ENCODE results near the gene NASP. TPM values are rescaled to one million over a fixed set of nuclear protein-coding genes. Genes with fewer than 3 reads are reported as not detected.
A peak's percentile ranks its signal among the peaks of the same experiment; 100 is the strongest.

Gene NASP
- total RNA-seq, 2 experiments from 2014 or later: 210 to 373 TPM

DNA sequence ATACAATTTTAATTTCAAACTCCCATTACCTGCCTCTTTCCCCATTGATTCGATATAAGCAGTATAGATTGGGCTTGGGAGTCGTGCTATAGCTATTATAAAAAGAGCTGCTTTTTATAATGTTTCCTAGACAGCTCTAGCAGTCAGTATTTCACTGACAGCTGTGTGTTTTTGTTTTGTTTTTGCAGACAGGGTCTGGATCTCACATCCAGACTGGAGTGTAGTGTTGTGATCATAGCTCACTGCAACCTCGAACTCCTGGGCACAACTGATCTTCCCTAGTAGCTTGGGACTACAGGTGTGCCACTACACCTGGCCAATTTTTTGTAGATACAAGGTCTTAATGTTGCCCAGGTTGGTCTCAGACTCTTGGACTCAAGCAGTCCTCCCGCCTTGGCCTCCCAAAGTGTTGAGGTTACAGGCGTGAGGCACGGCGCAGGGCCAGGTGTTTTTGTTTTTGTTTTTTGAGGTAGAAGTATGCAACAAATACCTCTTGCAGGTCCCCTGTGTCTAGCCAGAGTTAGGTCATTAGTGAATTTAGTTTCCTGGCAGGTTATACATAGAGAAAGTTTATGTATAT lies 1.7 kb downstream of the NASP start:
- H3K79me2 ChIP-seq (ENCODE audit: insufficient read depth, low read depth, low read length): peaks cover 67% of the 10 kb centered on the region
- ChIA-PET CTCF (ENCODE audit: unreplicated experiment) (interaction anchor here (0.6 kb wide), 1 partner anchor 26 kb away, joined by 4 read pairs; no protein-coding TSS in a partner anchor), POLR2A (interaction anchor here (0.6 to 2.5 kb wide), 5 partner anchors 14 to 284 kb away, joined by 3 to 6 read pairs (median 4); partner anchors contain the start of genes MUTYH and TOE1)
- TF ChIP-seq, protein P1, sequence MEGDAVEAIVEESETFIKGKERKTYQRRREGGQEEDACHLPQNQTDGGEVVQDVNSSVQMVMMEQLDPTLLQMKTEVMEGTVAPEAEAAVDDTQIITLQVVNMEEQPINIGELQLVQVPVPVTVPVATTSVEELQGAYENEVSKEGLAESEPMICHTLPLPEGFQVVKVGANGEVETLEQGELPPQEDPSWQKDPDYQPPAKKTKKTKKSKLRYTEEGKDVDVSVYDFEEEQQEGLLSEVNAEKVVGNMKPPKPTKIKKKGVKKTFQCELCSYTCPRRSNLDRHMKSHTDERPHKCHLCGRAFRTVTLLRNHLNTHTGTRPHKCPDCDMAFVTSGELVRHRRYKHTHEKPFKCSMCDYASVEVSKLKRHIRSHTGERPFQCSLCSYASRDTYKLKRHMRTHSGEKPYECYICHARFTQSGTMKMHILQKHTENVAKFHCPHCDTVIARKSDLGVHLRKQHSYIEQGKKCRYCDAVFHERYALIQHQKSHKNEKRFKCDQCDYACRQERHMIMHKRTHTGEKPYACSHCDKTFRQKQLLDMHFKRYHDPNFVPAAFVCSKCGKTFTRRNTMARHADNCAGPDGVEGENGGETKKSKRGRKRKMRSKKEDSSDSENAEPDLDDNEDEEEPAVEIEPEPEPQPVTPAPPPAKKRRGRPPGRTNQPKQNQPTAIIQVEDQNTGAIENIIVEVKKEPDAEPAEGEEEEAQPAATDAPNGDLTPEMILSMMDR (conservative IDR thresholded peaks at IDR 0.05; ENCODE audit: low read length): no peak
- no peak for TF ChIP-seq EZH2phosphoT487 (IDR thresholded peaks at IDR 0.05; ENCODE audit: borderline replicate concordance, low read depth, low read length)
- no peaks in the 10 kb centered on the region for H3K9me3 ChIP-seq (ENCODE audit: low read length)
- H3K4me3 ChIP-seq (ENCODE audit: low read depth, low read length, poor library complexity, severe bottlenecking): peak overlapping the region; percentile 99
- peaks cover 30% of the 10 kb centered on the region for H4K20me1 ChIP-seq (ENCODE audit: insufficient read depth, low read length)
- peaks cover 58% of the 10 kb centered on the region for H3K36me3 ChIP-seq (ENCODE audit: insufficient read depth, low read length)
- H3K4me1 ChIP-seq (ENCODE audit: insufficient read depth, low read length, poor library complexity, severe bottlenecking): peaks cover 48% of the 10 kb centered on the region
- peak overlapping the region; percentile 97 for H3K4me2 ChIP-seq (ENCODE audit: low read length)
- intact Hi-C loops (cut with micrococcal nuclease; ENCODE audit: unreplicated experiment): no loop called here
- H3K9me2 ChIP-seq (ENCODE audit: insufficient read depth, low read length): no peaks in the 10 kb centered on the region
- H2AFZ ChIP-seq (ENCODE audit: low read length): no peak overlapping the region
- no peak overlapping the region for H3K27ac ChIP-seq (ENCODE audit: low read depth, low read length, poor library complexity, severe bottlenecking)
- BruUV-seq (replicated peaks): no TSS peak
- DNase-seq (ENCODE audit: low spot score): no peak

DNA sequence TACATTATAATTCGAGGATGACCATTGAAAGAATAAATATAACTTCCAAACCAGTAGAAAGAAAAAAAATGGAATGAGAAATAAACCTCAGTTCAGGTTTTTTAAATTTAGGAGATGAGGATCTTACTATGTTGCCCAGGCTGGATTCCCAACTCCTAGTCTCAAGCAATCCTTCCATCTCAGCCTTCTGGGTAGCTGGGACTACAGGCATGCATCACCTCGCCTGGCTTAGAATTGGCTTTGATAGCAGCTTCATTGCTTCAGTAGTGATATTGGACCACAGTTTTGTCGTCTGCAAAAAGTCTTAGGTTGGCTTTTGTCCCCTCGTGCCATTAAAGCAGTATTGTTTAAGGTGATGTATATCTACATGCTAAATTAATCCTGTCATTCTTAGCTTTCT lies 2.9 kb downstream of the NASP start:
- no peak overlapping the region for H3K27ac ChIP-seq (ENCODE audit: low read depth, low read length, poor library complexity, severe bottlenecking)
- H3K4me1 ChIP-seq (ENCODE audit: insufficient read depth, low read length, poor library complexity, severe bottlenecking): peaks cover 45% of the 10 kb centered on the region
- peak overlapping the region; percentile 99 for H3K4me3 ChIP-seq (ENCODE audit: low read depth, low read length, poor library complexity, severe bottlenecking)
- DNase-seq (ENCODE audit: low spot score): no peak
- H3K4me2 ChIP-seq (ENCODE audit: low read length): peak overlapping the region; percentile 97
- H4K20me1 ChIP-seq (ENCODE audit: insufficient read depth, low read length): peaks cover 30% of the 10 kb centered on the region
- no peaks in the 10 kb centered on the region for H3K9me3 ChIP-seq (ENCODE audit: low read length)
- no peak overlapping the region for H2AFZ ChIP-seq (ENCODE audit: low read length)
- H3K79me2 ChIP-seq (ENCODE audit: insufficient read depth, low read depth, low read length): peaks cover 79% of the 10 kb centered on the region
- no peaks in the 10 kb centered on the region for H3K9me2 ChIP-seq (ENCODE audit: insufficient read depth, low read length)
- POLR2A ChIA-PET: interaction anchor here (0.7 to 1.5 kb wide), 3 partner anchors 13 to 499 kb away, joined by 4 to 5 read pairs (median 4); partner anchors contain the start of genes MUTYH and TOE1
- CTCF ChIA-PET (ENCODE audit: unreplicated experiment): no interaction called here
- no TSS peak for BruUV-seq (replicated peaks)
- peaks cover 70% of the 10 kb centered on the region for H3K36me3 ChIP-seq (ENCODE audit: insufficient read depth, low read length)
- TF ChIP-seq, protein P1 (conservative IDR thresholded peaks at IDR 0.05; ENCODE audit: low read length): no peak
- TF ChIP-seq EZH2phosphoT487 (IDR thresholded peaks at IDR 0.05; ENCODE audit: borderline replicate concordance, low read depth, low read length): no peak
- intact Hi-C loops (cut with micrococcal nuclease; ENCODE audit: unreplicated experiment): no loop called here

DNA sequence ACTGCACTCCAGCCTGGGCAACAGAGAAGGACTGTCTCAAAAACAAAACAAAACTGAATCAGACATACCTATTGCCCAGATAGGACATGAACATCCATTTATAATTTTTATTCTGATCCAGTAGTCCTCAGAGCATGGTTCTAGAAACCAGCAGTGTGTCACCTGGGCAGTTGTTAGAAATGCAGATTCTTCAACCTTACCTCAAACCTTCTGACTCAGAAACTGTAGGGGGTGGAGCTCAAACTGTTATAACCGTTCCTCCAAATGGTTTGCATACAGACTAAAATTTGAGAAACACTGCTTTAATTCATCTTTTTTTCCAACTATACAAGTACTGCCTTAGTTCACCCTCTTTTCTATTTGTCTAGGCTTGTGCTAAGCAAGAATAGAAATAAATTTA lies 6.0 kb downstream of the NASP start:
- no peaks in the 10 kb centered on the region for H3K9me2 ChIP-seq (ENCODE audit: insufficient read depth, low read length)
- no peak for TF ChIP-seq EZH2phosphoT487 (IDR thresholded peaks at IDR 0.05; ENCODE audit: borderline replicate concordance, low read depth, low read length)
- TF ChIP-seq, protein P1 (conservative IDR thresholded peaks at IDR 0.05; ENCODE audit: low read length): no peak
- BruUV-seq (replicated peaks): no TSS peak
- H4K20me1 ChIP-seq (ENCODE audit: insufficient read depth, low read length): peaks cover 33% of the 10 kb centered on the region
- ChIA-PET CTCF (ENCODE audit: unreplicated experiment) (no interaction called here), POLR2A (interaction anchor here (0.6 kb wide), 1 partner anchor 161 kb away, joined by 3 read pairs; no protein-coding TSS in a partner anchor)
- no peak overlapping the region for H3K4me2 ChIP-seq (ENCODE audit: low read length)
- H3K9me3 ChIP-seq (ENCODE audit: low read length): no peaks in the 10 kb centered on the region
- no peak overlapping the region for H3K4me3 ChIP-seq (ENCODE audit: low read depth, low read length, poor library complexity, severe bottlenecking)
- no peak for DNase-seq (ENCODE audit: low spot score)
- H3K79me2 ChIP-seq (ENCODE audit: insufficient read depth, low read depth, low read length): peaks cover 100% of the 10 kb centered on the region
- intact Hi-C loops (cut with micrococcal nuclease; ENCODE audit: unreplicated experiment): no loop called here
- no peak overlapping the region for H2AFZ ChIP-seq (ENCODE audit: low read length)
- no peak overlapping the region for H3K27ac ChIP-seq (ENCODE audit: low read depth, low read length, poor library complexity, severe bottlenecking)
- H3K4me1 ChIP-seq (ENCODE audit: insufficient read depth, low read length, poor library complexity, severe bottlenecking): peaks cover 31% of the 10 kb centered on the region
- peaks cover 97% of the 10 kb centered on the region for H3K36me3 ChIP-seq (ENCODE audit: insufficient read depth, low read length)

All from OCI-LY7 (cell line).